ACHN (cell line): ENCODE results near the gene TMEM205.
"Not testable (repeated sequence)": the region's sequence is repeated elsewhere in the genome, so short reads cannot be mapped to it uniquely, and the experiment has no call there.

Experiments used
- DNase-seq: peaks from one replicate; pipeline ENCODE4 v3.0.0-alpha.2; 2015
- in situ Hi-C: cut with HindIII; loops from 2 replicates; pipeline ENCODE4 v1.10.0; 2017; ENCODE audit warnings: low sequenced_read_pairs, low pct_ligation_motif_present, low pct_unique_long_range_greater_than_20kb

The TMEM205 gene

DNA sequence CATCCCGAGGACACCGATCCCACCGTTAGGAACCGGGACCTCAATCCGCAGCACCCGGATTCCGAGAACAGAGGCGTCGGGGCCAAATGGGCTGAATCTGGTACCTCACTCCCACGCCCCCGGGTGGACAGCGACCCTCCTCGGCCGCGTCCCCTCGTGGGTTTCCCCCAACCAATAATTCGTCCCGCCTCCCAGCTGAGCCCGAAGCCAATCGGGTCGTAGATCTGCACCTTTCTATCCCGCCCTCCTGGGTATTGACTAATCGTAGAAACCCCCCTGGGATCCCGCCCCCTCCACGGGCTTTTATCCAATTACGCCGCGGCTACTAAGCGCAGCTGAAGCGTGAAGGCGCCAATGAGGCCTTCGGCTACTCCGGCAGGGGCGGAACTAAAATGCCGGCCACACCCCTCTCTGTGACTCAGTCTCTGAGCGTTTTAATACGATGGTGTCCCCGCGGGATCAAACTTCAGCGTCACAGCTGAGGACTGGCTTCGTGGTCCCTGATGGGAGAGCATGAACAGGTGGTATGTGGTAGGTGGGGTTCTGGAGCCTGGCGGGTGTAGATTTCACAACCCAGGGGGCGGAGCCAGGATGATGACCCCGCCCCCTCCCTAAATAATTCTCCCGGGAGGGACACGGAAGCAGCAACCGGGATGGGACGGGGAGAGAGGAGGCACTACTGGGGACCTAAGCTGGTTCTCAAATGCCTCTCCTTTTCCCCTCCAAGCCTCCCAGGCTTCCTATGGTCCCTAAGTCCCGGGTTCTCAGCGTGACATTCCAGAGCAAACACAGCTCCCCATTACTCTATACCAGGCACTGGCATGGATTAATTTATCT is at the start of gene TMEM205, which contains the start of gene CCDC159:
TSS of gene TMEM205 (minus strand) at position 165 of the 837 bp plus-strand sequence. CDS start 649 bp downstream, outside the sequence.
TSS of gene CCDC159 (plus strand) at position 416 of the 837 bp plus-strand sequence. CDS start at position 504, 88 bp downstream.
- in situ Hi-C loops, result no loop called here
- DNase-seq, result peak; percentile 98

DNA sequence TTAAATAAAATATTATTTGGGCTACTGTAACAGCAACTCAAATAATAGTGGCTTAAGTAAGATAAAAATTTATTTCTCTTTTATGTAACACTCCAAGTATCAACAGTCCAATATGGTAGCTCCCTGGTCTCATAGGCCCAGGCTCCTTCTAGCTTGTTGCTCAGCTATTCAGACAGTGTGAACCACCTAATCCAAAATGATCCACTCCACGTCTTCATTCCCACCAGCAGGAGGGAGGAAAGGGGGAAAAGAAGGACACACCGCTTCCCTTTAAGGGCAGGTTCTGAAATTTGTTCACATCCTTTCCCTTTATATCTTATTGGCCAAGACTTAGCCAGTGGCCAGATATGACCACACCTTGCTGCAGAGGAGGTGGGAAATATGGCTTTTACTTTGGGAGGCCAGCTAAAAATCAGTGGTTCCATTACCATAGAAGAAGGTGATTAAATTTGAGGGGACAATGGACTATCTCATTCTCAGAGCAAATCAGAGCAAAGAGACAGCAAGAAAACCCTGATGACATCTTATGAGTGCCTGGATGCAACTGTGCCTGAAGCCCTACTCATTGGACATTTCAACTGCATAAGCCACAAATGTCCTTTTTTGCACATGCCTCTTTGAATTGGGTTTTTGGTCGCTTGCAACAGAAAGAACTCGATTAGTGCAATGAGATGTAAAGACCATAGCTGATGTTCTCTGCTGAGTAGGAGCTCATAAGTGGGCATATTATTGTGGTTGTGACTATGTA is 45.0 kb upstream of the TMEM205 start:
- in situ Hi-C loops, result no loop called here
- DNase-seq, result no peak

DNA sequence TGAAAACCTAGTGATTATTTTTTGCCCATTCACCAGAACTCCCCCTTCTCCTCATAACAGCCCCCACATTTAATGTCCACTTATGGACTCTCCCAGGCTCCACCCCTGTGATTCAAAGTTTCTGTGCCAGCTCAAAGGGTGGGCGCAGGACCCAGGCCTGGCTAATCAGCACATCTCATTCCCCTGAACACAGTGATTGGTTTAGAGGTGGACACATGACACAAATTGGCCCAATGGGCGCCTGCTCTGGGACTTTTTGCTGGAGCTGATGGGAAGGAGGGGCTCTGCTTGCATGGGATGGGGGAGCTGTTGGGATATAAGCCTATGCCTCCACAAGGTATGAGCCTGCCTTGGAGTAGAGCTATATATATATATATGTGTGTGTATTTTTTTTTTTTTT is 44.3 kb upstream of the TMEM205 start:
- in situ Hi-C loops, result no loop called here
- no peak for DNase-seq

DNA sequence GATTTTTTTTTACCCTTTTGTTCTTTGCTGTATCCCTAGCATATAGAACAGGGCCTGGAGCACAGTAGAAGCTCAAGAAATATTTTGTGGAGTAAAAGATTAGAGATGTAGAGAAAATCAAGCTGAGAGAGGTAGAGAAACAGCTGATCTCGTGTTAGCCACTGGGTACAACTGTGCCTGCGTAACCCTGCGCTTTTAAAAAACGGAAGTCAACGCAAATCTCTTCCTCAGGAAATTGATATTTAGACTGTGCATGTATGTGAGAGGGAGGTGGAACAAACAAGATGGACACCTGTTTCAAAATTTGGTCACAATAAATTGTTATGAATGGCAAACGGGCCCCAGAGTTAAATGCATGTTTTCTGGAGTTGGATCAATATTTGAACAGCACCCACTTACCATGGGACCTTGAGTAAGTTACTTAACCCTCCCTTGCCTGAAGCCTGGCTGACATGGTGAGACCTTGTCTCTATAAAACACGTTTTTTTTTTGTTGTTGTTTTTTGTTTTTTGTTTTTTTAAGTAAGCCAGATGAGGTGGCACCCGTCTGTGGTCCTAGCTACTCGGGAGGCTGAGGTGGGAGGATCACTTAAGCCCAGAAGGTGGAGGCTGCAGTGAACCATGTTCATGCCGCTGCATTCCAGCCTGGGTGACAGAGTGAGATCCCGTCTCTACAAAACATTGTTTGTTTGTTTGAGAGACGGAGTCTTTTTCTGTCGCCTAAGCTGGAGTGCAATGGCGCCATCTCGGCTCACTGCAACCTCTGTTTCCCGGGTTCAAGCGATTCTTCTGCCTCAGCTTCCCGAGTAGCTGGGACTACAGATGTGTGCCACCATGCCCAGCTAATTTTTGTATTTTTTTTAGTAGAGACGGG is 41.3 kb upstream of the TMEM205 start:
- in situ Hi-C loops, result no loop called here

DNA sequence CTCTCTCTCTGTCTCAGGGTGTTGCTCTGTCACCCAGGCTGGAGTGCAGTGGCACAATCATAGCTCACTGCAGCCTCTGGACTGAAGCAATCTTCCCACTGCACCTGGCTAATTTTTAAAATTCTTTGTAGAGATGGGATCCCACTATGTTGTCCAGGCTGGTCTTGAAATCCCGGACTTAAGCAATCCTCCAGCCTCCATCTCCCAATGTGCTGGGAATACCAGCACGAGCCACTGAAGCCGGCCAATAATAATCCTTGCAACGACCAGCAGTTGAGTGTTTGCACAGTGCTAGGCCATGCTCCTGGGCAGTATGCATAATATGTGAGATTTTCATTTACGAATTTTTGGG is 38.7 kb upstream of the TMEM205 start:
- in situ Hi-C loops, result no loop called here
- no peak for DNase-seq

More for the DNA sequence above, 41.3 kb upstream of the TMEM205 start:
- DNase-seq, result no peak

DNA sequence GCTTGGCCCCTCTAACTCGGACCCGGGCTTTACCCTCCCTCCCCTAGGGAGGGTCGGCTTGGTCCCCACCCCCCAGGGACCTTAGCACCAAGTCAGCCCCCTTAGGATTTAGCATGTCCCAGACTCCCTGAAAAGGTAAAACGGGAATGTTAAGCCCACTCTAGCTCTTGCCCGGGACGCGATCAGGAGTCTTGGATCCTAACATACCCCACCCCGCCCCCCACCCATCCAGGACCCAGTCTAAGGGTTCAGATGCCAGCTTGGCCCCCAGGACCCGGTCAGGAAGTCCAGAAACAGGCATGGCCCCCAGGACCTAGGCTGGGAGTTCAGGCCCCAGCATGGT is 37.6 kb upstream of the TMEM205 start:
- in situ Hi-C loops, result no loop called here

DNA sequence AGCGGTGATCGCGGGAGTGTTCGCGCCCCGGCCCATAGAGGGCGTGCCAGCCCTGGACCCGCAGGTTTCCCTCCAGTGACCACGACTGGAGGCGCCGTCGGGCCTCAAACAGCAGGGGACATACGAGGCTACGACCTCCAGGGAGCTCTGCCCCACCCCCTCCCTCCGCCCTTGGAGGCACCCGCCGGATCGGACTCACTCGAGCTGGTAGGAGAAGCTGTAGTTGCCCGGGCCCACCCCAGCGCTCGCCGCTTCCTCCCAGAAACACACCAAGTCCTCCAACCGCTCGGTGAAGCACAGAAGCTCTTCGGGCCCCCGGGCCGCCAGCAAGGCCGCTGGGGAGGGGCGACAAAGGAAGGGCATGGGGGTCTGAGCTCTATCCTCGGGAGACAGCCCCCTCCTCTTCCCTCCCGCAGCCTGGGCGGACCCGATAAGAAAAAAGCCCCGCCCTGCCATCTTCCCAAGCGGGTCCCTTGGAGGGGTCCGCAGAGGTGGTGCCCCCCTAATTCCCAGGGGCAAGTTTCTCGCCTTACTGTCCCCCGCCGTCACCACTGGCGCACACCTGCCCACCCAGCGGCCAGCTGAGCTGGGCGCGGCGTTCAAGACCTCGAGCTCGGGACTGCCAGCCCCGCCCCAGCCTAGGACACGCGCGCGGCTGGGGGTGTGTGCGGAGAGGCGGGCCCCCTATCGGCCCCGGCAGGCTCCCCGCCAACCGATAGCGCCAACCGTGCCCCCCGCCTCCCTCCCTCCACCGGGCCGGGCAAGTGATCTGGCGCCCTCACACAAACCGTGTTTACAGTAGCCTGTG is 37.0 kb upstream of the TMEM205 start:
- in situ Hi-C loops, result no loop called here
- DNase-seq, result peak; percentile 39

More for the DNA sequence above, 37.6 kb upstream of the TMEM205 start:
- DNase-seq, result no peak

DNA sequence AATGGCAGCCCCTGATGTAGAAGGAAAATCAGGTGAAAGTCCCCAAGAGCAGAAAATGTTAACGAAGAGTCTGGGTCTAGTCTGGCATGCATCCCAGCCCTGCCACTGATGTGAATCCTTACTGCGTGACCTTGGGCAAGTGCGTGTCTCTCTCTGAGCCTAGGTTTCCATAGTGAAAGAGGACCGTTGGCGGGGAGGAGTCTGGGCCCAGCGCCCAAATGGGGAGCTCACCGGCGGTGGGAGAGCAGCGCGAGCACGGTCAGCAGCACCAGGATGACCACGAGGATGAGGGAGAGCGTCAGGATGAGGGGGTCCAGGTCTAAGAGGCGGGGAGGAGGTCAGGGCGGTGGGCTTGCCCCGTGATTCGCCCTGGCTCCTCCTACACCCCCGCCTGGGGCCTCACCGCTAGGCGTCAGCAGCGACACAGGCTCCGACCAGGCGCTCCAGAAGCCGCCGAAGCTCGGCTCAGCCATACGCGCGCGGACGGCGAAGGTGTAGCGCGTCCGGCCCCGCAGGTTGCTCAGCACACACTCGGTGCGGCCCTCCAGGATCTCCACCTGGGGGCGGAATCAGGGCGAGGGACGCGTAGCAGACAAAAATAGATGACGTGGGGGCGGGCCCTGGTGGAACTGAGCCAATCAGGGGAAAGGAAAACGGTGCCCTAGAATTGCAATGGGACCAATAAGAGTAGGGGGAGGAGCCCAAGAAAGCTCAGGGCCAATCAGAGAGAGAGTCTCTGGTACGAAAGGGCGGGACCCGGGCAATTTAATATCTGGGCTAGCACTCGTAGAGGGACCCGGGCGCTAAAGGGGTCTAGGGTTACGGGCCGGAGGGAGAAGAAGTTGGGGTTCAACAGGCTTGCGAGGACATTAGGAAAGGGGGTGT is 34.8 kb upstream of the TMEM205 start:
- peak; percentile 94 for DNase-seq
- in situ Hi-C loops, result no loop called here

DNA sequence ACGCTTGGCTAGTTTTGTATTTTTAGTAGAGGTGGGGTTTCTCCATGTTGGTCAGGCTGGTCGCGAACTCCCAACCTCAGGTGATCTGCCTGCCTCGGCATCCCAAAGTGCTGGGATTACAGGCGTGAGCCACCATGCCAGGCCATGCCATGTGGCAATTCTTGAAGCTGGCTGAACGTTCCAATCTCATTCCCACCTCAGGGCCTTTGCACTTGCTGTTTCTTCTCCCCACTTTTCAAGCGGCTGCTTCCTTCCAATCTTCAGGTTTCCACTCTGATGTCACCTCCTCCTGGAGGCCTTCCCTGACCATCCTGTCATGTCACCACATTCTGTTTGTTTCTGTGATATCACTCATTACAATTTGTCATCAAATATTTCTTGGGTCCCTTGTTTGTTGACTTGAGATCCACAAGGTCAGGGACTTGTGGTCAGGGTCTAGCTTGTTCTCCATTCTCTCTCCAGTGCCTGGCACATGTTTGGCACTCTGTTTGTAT is 33.8 kb upstream of the TMEM205 start:
- in situ Hi-C loops, result no loop called here
- DNase-seq, result no peak

DNA sequence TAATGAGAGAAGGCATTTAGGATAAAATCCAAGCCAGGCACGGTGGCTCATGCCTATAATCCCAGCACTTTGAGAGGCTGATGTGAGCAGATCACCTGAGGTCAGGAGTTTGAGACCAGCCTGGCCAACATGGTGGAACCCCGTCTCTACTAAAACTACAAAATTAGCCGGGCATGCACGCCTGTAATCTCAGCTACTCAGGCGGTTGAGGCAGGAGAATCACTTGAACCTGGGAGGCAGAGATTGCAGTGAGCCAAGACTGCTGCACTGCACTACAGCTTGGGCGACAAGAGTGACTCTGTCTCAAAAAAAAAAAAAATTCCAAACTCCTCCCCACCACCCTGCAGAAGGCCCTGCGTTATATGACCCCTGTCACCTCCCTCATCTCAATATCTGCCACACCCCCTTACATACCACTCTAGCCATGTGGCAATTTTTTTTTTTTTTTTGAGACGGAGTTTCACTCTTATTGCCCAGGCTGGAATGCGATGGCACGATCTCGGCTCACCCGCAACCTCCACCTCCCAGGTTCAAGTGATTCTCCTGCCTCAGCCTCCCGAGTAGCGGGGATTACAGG is 33.3 kb upstream of the TMEM205 start:
- DNase-seq, in situ Hi-C loops: not testable (repeated sequence)

DNA sequence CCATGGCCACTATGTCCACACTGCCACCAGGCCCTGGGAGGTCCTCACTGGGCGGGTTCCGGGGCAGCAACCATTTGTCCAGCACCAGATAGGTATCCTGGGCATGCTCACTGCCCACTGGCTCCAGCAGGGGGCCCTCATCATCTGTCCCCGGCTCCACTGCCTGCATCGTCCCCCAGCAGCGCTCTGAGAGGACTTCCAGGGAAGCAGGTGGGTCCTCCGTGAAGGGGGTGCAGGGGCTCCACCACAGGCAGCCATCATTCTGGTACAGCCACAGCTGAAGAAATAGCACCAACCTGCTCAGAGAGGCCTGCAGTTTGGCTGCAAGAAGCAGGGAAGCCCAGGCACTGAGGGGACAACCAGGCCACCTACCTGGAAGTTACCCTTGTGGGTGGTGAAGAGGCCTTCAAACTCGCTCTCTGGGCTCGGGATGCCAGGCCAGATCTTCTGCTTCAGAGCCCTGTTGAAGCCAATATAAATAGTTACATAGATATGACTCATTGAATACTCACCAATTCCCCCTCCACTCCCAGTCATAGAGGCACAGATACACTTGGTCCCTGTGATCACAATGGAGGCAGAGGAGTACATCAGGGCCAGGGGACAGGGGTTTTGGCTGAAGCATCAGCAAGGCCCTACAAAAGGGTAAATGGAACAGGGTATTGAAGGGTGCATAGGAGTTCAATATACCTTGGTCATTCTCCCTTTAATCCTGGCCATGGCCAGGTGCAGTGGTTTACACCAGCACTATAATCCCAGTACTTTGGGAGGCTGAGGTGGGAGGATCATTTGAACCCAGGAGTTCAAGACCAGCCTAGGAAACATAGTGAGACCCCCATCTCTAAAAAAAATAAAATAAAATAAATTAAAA is 32.5 kb upstream of the TMEM205 start:
- DNase-seq, result peak; percentile 69

DNA sequence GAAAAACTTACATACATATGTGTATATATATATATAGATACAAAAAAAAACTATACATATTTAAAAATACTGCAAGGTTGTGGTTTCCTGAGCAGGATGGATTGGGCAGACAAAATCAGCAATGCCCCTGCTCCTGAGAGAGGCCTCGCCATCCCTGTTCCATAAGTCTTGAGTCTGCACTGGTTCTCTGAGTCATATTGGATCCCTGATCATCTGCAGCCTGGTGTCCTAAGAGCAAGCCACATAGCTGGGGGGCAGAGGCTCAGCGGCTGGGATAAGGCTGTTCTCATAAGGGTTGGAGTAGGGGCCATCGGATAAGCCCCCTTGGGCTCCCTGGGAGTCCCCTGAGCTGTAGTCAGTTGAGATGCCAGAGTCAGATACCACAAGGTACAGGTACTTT is 31.7 kb upstream of the TMEM205 start:
- in situ Hi-C loops, result no loop called here
- no peak for DNase-seq

More for the DNA sequence above, 32.5 kb upstream of the TMEM205 start:
- in situ Hi-C loops, result no loop called here

DNA sequence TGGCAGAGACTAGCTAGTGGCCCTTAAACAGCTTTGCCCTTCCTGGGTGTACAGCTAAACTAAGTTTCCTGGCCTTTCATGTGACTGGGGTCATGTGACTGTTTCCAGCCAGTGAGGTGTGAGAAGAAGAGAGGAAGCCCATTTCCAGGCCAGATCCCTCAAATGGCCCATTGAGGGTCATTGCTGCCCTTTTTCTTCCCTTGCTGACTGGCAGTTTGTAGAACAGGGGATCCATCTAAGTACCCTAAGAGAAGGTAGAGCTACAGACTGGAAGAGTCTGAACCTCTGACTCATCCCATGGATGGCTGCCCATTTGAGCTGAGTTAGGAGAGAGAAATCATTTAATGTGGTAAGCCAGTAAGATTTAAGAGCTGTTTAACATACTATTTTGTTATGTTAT is 31.2 kb upstream of the TMEM205 start:
- in situ Hi-C loops, result no loop called here

DNA sequence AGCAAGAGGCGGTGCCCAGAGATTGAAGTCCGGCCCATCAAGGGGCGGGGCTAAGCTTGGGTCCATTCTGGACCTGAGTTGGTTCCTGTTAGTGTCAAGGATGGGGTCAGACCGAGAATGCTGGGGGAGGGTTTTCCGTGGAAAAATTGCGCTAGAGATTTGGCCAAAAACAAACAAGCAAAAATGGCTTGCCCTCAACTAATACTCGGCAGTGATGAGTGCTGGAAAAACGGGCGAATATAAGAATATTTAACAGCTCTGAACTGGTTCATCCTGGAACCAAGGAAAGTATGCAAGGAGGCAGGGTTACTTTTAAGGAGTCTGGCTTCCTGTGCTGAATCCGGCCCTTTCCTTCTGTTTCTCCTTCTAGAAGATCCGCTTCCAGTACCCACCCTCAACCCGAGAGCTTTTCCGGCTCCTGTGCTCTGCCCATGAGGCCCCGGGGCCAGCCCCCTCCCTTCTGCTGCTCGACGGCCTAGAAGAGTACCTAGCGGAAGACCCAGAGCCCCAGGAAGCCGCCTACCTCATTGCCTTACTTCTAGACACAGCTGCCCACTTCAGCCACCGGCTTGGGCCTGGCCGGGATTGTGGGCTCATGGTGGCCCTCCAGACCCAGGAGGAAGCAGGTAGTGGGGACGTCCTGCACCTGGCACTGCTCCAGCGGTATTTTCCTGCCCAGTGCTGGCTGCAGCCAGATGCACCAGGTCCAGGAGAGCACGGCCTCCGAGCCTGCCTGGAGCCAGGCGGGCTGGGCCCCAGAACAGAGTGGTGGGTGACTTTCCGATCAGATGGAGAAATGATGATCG is 29.3 kb upstream of the TMEM205 start:
- DNase-seq, result peak; percentile 47
- in situ Hi-C loops, result no loop called here

More for the DNA sequence above, 31.2 kb upstream of the TMEM205 start:
- peak; percentile 79 for DNase-seq
